Psoas muscle (tissue), 8 donors: ENCODE results near the gene GREB1. TPM values are rescaled to one million over a fixed set of nuclear protein-coding genes. Genes with fewer than 3 reads are reported as not detected.

Experiments used
- ATAC-seq, 4 donors: fragments of 200-7000 bp; cut with Tn5 transposase; one replicate each; pipeline ENCODE4 v1.9.1; 2020; ENCODE audit warnings: moderate library complexity in 3 of 4, mild to moderate bottlenecking in 2 of 4
- DNase-seq, 2 donors: peaks; one replicate each; pipeline ENCODE4 v3.0.0-alpha.2; 2020
- H3K27ac ChIP-seq: fragments of 200-600 bp; one replicate; pipeline ENCODE4 v1.8.0; 2022
- H3K27me3 ChIP-seq, 3 donors: fragments of 200-600 bp in 1 of 3; one replicate each; pipeline versions ENCODE4 v1.6.1 to v1.8.0; 2013 to 2022; ENCODE audit warnings: low read length in 2 of 3, mild to moderate bottlenecking in 2 of 3, moderate library complexity in 1 of 3; ENCODE audit not compliant: insufficient read depth in 3 of 3
- H3K36me3 ChIP-seq, 2 donors: fragments of 200-600 bp in 1 of 2; one replicate each; pipeline versions ENCODE4 v1.6.1 to v1.8.0; 2013 to 2022; ENCODE audit warnings: low read depth in 1 of 2, mild to moderate bottlenecking in 1 of 2, moderate library complexity in 1 of 2; ENCODE audit not compliant: insufficient read depth in 1 of 2
- H3K4me1 ChIP-seq: fragments of 200-600 bp; one replicate; pipeline ENCODE4 v1.8.0; 2022
- H3K4me3 ChIP-seq: fragments of 200-600 bp; one replicate; pipeline ENCODE4 v1.8.0; 2022; ENCODE audit warnings: mild to moderate bottlenecking
- H3K9me3 ChIP-seq: fragments of 200-600 bp; one replicate; pipeline ENCODE4 v1.8.0; 2022
- WGBS, 3 donors: extraction: QIAGEN DNeasy Blood & Tissue Kit; methylation state at CpG; one replicate each; pipeline versions ENCODE4 v1.1.6 to v1.1.7; 2013; 5-methylcytosine and 5-hydroxymethylcytosine counted together
- intact Hi-C, 2 donors: fragments of 100-400 bp; cut with DNase I; formaldehyde crosslinking; loops; one replicate each; pipeline versions ENCODE4 v1.11.0 to v1.14.2; 2022
- polyA plus RNA-seq, 3 donors: library from polyadenylated mRNA; stranded (reverse); fragments of 200-250 nt; gene quantifications; one replicate each; pipeline ENCODE4 v1.2.3, GENCODE V29; 2013
- total RNA-seq, 4 donors: library from RNA; stranded (reverse); fragmentation: NEBNext Ultra II Directional in 2 of 4; extraction: Animal tissue kit (Norgen Biotek cat#: 25700) in 2 of 4; gene quantifications; one replicate each; pipeline versions ENCODE4 v1.2.1 to v1.2.4, GENCODE V29; 2021 to 2023
- TF ChIP-seq, protein P1 (sequence below): fragments of 200-600 bp; IDR thresholded peaks from one replicate; pipeline ENCODE4 v1.8.0; 2022; ENCODE audit warnings: antibody characterized with exemption
- donor health status: healthy with polysubstance abuse.
- donor health status: DM: no; HTN: no; CAD: no; lungs with moderate emphysema.
- donor health status: Bipolar disorder and iron deficiency.
- donor health status: healthy.
- donor health status: DM: yes; HTN: yes; CAD: no.
- donor health status: DM: no; HTN: no; CAD: no.
- donor health status: DM: no; HTN: no; CAD: no.
- donor health status: DM: yes; HTN: yes; CAD: no.

Gene GREB1
- total and polyA plus RNA-seq, 7 donors = 1.3 to 17.5 (median 3.2) TPM

- 96 to 98% (median 97%) methylated on average over 37 to 38 of the region's 38 CpGs for WGBS, 3 donors
- TF ChIP-seq, protein P1, sequence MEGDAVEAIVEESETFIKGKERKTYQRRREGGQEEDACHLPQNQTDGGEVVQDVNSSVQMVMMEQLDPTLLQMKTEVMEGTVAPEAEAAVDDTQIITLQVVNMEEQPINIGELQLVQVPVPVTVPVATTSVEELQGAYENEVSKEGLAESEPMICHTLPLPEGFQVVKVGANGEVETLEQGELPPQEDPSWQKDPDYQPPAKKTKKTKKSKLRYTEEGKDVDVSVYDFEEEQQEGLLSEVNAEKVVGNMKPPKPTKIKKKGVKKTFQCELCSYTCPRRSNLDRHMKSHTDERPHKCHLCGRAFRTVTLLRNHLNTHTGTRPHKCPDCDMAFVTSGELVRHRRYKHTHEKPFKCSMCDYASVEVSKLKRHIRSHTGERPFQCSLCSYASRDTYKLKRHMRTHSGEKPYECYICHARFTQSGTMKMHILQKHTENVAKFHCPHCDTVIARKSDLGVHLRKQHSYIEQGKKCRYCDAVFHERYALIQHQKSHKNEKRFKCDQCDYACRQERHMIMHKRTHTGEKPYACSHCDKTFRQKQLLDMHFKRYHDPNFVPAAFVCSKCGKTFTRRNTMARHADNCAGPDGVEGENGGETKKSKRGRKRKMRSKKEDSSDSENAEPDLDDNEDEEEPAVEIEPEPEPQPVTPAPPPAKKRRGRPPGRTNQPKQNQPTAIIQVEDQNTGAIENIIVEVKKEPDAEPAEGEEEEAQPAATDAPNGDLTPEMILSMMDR = no peak
- H3K4me3 ChIP-seq = no peak overlapping the region
- H3K9me3 ChIP-seq = no peaks in the 10 kb centered on the region
- H3K27me3 ChIP-seq = no peaks in the 10 kb centered on the region
- peaks cover 0 to 7% of the 10 kb centered on the region in 2 donors for H3K36me3 ChIP-seq
- H3K4me1 ChIP-seq = no peaks in the 10 kb centered on the region
- DNase-seq (no peak), ATAC-seq (no peak)
- intact Hi-C loops = no loop called here
- no peak overlapping the region for H3K27ac ChIP-seq
Observed at GRCh38 chr2:11610624-11611242, 76.9 kb downstream of the GREB1 start.

- WGBS, 3 donors = 93 to 98% (median 98%) methylated on average over 5 of the region's 5 CpGs
- no peaks in the 10 kb centered on the region for H3K27me3 ChIP-seq
- TF ChIP-seq, protein P1 = no peak
Observed at GRCh38 chr2:11611251-11611650, 77.4 kb downstream of the GREB1 start.

GRCh38 chr2:11612553-11613215 is 78.8 kb downstream of the GREB1 start:
- Histone ChIP-seq H3K27ac (no peak overlapping the region), H3K36me3 (peaks cover 0 to 22% of the 10 kb centered on the region in 2 donors), H3K4me3 (no peak overlapping the region), H3K27me3 (no peaks in the 10 kb centered on the region), H3K9me3 (no peaks in the 10 kb centered on the region), H3K4me1 (no peaks in the 10 kb centered on the region)
- 91 to 94% (median 91%) methylated on average over 20 of the region's 20 CpGs for WGBS, 3 donors
- TF ChIP-seq, protein P1 = no peak
- intact Hi-C loops = no loop called here
- ATAC-seq (peak in 3 of 4 donors; percentile 11 to 22 (median 17)), DNase-seq (no peak)

More at GRCh38 chr2:11611251-11611650, 77.4 kb downstream of the GREB1 start:
- intact Hi-C loops = no loop called here
- Histone ChIP-seq H3K4me3 (no peak overlapping the region), H3K36me3 (peaks cover 0 to 11% of the 10 kb centered on the region in 2 donors), H3K27ac (no peak overlapping the region), H3K4me1 (no peaks in the 10 kb centered on the region), H3K9me3 (no peaks in the 10 kb centered on the region)
- DNase-seq (no peak), ATAC-seq (no peak)

GRCh38 chr2:11613297-11613696 is 79.5 kb downstream of the GREB1 start:
- 93 to 97% (median 95%) methylated on average over 5 of the region's 5 CpGs for WGBS, 3 donors
- Histone ChIP-seq H3K36me3 (peaks cover 0 to 23% of the 10 kb centered on the region in 2 donors), H3K27ac (no peak overlapping the region)

More at GRCh38 chr2:11613297-11613696, 79.5 kb downstream of the GREB1 start:
- ATAC-seq (no peak), DNase-seq (no peak)
- TF ChIP-seq, protein P1 = no peak
- H3K4me3 ChIP-seq = no peak overlapping the region
- no peaks in the 10 kb centered on the region for H3K27me3 ChIP-seq
- intact Hi-C loops = no loop called here
- no peaks in the 10 kb centered on the region for H3K4me1 ChIP-seq
- H3K9me3 ChIP-seq = no peaks in the 10 kb centered on the region
